ENCODE measurements around the gene ATXN10.

GRCh38 chr22:45708145-45708544, 36.5 kb downstream of the ATXN10 start:
- no peak for TF ChIP-seq TAF1 (IDR thresholded peaks at IDR 0.05; ENCODE audit: borderline replicate concordance, insufficient read depth, low read length)
- TF ChIP-seq POLR2AphosphoS5 (IDR thresholded peaks at IDR 0.05; ENCODE audit: low read depth, low read length) = no peak
- no peak for TF ChIP-seq REST (IDR thresholded peaks at IDR 0.05; ENCODE audit: insufficient read depth in 1 of 2, low read depth in 2 of 2, low read length in 2 of 2)

All from PFSK-1 (cell line).